Measurements from ENCODE around the gene CAPN15.
"Not testable (repeated sequence)": the region's sequence is repeated elsewhere in the genome, so short reads cannot be mapped to it uniquely, and the experiment has no call there.

Gene CAPN15

GRCh38 chr16:506246-506546 lies 21.3 kb upstream of the CAPN15 start:
- no peak for DNase-seq (ENCODE audit: low read depth in 2 of 2, low spot score in 1 of 2)

- DNase-seq (ENCODE audit: low read depth in 2 of 2, low spot score in 1 of 2) = not testable (repeated sequence)
These were observed 20.0 kb upstream of the CAPN15 start for GRCh38 chr16:507527-507926.

- DNase-seq (ENCODE audit: low read depth in 2 of 2, low spot score in 1 of 2) = no peak
These were observed 19.5 kb upstream of the CAPN15 start for GRCh38 chr16:507996-508395.

GRCh38 chr16:508884-509736 lies 18.4 kb upstream of the CAPN15 start:
- DNase-seq (ENCODE audit: low read depth in 2 of 2, low spot score in 1 of 2) = no peak

- no peak for DNase-seq (ENCODE audit: low read depth in 2 of 2, low spot score in 1 of 2)
These were observed 17.3 kb upstream of the CAPN15 start for GRCh38 chr16:510066-510825.

- no peak for DNase-seq (ENCODE audit: low read depth in 2 of 2, low spot score in 1 of 2)
These were observed 14.7 kb upstream of the CAPN15 start for GRCh38 chr16:512802-513201.

GRCh38 chr16:513950-514349 lies 13.6 kb upstream of the CAPN15 start:
- DNase-seq (ENCODE audit: low read depth in 2 of 2, low spot score in 1 of 2) = no peak

GRCh38 chr16:515175-515938 lies 12.2 kb upstream of the CAPN15 start:
- DNase-seq (ENCODE audit: low read depth in 2 of 2, low spot score in 1 of 2) = no peak

- no peak for DNase-seq (ENCODE audit: low read depth in 2 of 2, low spot score in 1 of 2)
These were observed 11.6 kb upstream of the CAPN15 start for GRCh38 chr16:515939-516226.

GRCh38 chr16:516301-516700 lies 11.2 kb upstream of the CAPN15 start:
- DNase-seq (ENCODE audit: low read depth in 2 of 2, low spot score in 1 of 2) = no peak

- no peak for DNase-seq (ENCODE audit: low read depth in 2 of 2, low spot score in 1 of 2)
These were observed 8.7 kb upstream of the CAPN15 start for GRCh38 chr16:518858-519257.

- no peak for DNase-seq (ENCODE audit: low read depth in 2 of 2, low spot score in 1 of 2)
These were observed 8.1 kb upstream of the CAPN15 start for GRCh38 chr16:519425-519824.

GRCh38 chr16:519841-520687 lies 7.4 kb upstream of the CAPN15 start:
- DNase-seq (ENCODE audit: low read depth in 2 of 2, low spot score in 1 of 2) = no peak

- DNase-seq (ENCODE audit: low read depth in 2 of 2, low spot score in 1 of 2) = no peak
These were observed 6.7 kb upstream of the CAPN15 start for GRCh38 chr16:520847-521246.

GRCh38 chr16:521381-522210 lies 5.9 kb upstream of the CAPN15 start:
- DNase-seq (ENCODE audit: low read depth in 2 of 2, low spot score in 1 of 2) = no peak

- DNase-seq (ENCODE audit: low read depth in 2 of 2, low spot score in 1 of 2) = no peak
These were observed 5.0 kb upstream of the CAPN15 start for GRCh38 chr16:522320-523096.

- no peak for DNase-seq (ENCODE audit: low read depth in 2 of 2, low spot score in 1 of 2)
These were observed 4.3 kb upstream of the CAPN15 start for GRCh38 chr16:523097-523741.

GRCh38 chr16:524274-525040 lies 3.1 kb upstream of the CAPN15 start:
- no peak for DNase-seq (ENCODE audit: low read depth in 2 of 2, low spot score in 1 of 2)

Data from stimulated activated CD8-positive, alpha-beta memory T cell treated with anti-CD3 and anti-CD28 coated beads, Interleukin-4, amount 100 ng/mL, for 1 hour (primary cell).